AG08396 (cell line): Measurements from ENCODE around the gene TEX10.
"Not testable (repeated sequence)": the region's sequence is repeated elsewhere in the genome, so short reads cannot be mapped to it uniquely, and the experiment has no call there.

Experiments
- DNase-seq: peaks from one replicate; pipeline ENCODE4 v3.0.0; 2012; ENCODE audit warnings: low spot score, mixed read lengths

Gene TEX10

GRCh38 chr9:100346836-100347235, 5.9 kb downstream of the TEX10 start:
- DNase-seq, result peak; percentile 59

GRCh38 chr9:100341889-100342288, 10.9 kb downstream of the TEX10 start:
- no peak for DNase-seq

- DNase-seq, result no peak
These were observed 12.5 kb downstream of the TEX10 start for GRCh38 chr9:100340224-100340623.

- DNase-seq, result not testable (repeated sequence)
These were observed 14.0 kb downstream of the TEX10 start for GRCh38 chr9:100338736-100339135.

- DNase-seq, result no peak
These were observed 28.0 kb downstream of the TEX10 start for GRCh38 chr9:100324594-100325200.

GRCh38 chr9:100322954-100323536, 29.7 kb downstream of the TEX10 start:
- peak; percentile 14 for DNase-seq

GRCh38 chr9:100317706-100318105, 35.0 kb downstream of the TEX10 start:
- no peak for DNase-seq

- no peak for DNase-seq
These were observed 37.2 kb downstream of the TEX10 start for GRCh38 chr9:100315561-100315960.

GRCh38 chr9:100309992-100310391, 42.8 kb downstream of the TEX10 start:
- peak; percentile 12 for DNase-seq

GRCh38 chr9:100308965-100309564, 43.7 kb downstream of the TEX10 start:
- peak; percentile 8 for DNase-seq

GRCh38 chr9:100307080-100307479, 45.7 kb downstream of the TEX10 start:
- no peak for DNase-seq

GRCh38 chr9:100306283-100306682, 46.5 kb downstream of the TEX10 start:
- no peak for DNase-seq

GRCh38 chr9:100303747-100304146, 49.0 kb downstream of the TEX10 start:
- no peak for DNase-seq

GRCh38 chr9:100298378-100298777, 54.4 kb downstream of the TEX10 start:
- DNase-seq, result no peak

GRCh38 chr9:100296407-100296806, 56.3 kb downstream of the TEX10 start:
- DNase-seq, result no peak

- no peak for DNase-seq
These were observed 57.5 kb downstream of the TEX10 start for GRCh38 chr9:100295240-100295639.

GRCh38 chr9:100294806-100295205, 57.9 kb downstream of the TEX10 start:
- DNase-seq, result no peak

GRCh38 chr9:100294341-100294740, 58.4 kb downstream of the TEX10 start:
- DNase-seq, result no peak

GRCh38 chr9:100292414-100292813, 60.3 kb downstream of the TEX10 start:
- DNase-seq, result no peak

- no peak for DNase-seq
These were observed 62.0 kb downstream of the TEX10 start for GRCh38 chr9:100290714-100291113.

- no peak for DNase-seq
These were observed 65.6 kb downstream of the TEX10 start for GRCh38 chr9:100287186-100287585.

GRCh38 chr9:100286257-100286656, 66.5 kb downstream of the TEX10 start:
- no peak for DNase-seq

- no peak for DNase-seq
These were observed 67.1 kb downstream of the TEX10 start for GRCh38 chr9:100285601-100286000.

GRCh38 chr9:100285080-100285479, 67.7 kb downstream of the TEX10 start:
- no peak for DNase-seq
